Loucy (cell line): ENCODE results near the gene DTYMK.

Experiments used
- EZH2phosphoT487 ChIP-seq: fragments of 200-600 bp; IDR thresholded peaks from 2 replicates; pipeline ENCODE4 v1.6.1; 2018; ENCODE audit warnings: antibody characterized with exemption, mild to moderate bottlenecking, moderate library complexity, borderline replicate concordance
- TF ChIP-seq, protein P1 (sequence below): fragments of 200-600 bp; sonication (generic); conservative IDR thresholded peaks from 2 replicates; pipeline ENCODE4 v1.5.1; 2014; ENCODE audit warnings: mild to moderate bottlenecking, antibody characterized with exemption, low read length

DNA sequence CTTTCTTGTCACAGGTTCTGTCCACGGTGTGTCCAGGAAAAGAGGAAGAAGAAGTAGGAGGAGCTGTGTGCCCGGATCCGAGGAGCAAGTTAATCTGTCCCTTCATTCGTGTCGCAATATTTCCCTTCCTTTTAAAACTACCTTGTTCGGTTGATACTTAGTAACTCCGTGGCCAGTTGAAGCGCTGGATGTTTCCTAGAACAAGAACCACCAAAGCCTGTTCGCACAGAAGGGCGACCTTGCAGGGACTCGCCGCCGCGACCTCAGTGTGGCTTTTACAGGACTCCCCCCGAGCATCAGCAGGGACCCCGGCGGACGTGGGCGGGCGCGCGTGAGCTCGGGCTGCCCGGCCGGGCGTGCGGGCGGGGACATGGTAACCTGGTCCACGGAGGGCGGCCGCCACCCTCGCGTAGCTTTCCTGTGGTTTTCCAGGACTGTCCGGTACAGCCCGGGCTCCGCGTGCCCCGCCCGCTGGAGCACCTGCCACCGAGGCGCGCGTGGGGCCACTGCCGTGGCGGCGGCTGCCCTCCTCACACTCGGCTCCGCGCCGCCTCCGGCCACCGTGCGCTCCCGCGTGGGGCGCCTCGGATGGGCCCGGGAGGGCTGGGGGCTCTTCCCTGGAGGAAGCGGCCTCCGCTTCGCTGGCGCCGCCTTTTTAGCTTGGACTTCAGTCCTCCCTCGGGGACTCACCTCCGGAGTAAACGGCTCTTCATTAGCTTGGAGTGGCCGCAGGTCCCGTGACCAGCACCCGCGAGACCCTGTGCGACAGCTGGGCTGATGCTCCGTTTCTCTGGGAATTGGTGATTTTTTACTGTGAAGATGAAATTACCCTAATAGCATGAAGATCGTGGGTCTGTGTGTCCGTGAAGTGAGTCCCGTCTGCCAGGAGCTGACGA, 38.6 kb upstream of the DTYMK start:
- TF ChIP-seq, protein P1, sequence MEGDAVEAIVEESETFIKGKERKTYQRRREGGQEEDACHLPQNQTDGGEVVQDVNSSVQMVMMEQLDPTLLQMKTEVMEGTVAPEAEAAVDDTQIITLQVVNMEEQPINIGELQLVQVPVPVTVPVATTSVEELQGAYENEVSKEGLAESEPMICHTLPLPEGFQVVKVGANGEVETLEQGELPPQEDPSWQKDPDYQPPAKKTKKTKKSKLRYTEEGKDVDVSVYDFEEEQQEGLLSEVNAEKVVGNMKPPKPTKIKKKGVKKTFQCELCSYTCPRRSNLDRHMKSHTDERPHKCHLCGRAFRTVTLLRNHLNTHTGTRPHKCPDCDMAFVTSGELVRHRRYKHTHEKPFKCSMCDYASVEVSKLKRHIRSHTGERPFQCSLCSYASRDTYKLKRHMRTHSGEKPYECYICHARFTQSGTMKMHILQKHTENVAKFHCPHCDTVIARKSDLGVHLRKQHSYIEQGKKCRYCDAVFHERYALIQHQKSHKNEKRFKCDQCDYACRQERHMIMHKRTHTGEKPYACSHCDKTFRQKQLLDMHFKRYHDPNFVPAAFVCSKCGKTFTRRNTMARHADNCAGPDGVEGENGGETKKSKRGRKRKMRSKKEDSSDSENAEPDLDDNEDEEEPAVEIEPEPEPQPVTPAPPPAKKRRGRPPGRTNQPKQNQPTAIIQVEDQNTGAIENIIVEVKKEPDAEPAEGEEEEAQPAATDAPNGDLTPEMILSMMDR, result no peak
- TF ChIP-seq EZH2phosphoT487, result no peak
